ENCODE results near the gene PGPEP1.
A peak's percentile ranks its signal among the peaks of the same experiment; 100 is the strongest.
"Not testable (repeated sequence)": the region's sequence is repeated elsewhere in the genome, so short reads cannot be mapped to it uniquely, and the experiment has no call there.

Gene PGPEP1

DNA sequence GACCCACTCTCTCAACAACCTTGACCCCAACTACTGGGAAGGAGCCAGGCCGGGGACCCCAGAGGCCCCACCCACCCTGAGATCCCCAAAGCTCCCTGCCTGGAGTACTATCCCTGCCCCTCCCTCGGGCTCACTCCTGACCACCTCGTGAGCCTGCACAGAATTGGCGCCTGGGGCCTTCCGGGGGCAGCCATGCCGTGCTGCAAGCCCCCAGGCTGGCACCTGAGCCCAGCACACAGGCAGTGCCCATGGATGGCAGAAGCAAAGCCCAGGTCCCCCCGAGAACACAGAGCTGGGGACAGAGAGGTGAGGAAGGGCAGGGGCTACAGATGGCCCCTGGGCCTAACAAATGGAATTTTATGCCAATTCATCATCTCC, 31.5 kb upstream of the PGPEP1 start:
- no peak for DNase-seq

DNA sequence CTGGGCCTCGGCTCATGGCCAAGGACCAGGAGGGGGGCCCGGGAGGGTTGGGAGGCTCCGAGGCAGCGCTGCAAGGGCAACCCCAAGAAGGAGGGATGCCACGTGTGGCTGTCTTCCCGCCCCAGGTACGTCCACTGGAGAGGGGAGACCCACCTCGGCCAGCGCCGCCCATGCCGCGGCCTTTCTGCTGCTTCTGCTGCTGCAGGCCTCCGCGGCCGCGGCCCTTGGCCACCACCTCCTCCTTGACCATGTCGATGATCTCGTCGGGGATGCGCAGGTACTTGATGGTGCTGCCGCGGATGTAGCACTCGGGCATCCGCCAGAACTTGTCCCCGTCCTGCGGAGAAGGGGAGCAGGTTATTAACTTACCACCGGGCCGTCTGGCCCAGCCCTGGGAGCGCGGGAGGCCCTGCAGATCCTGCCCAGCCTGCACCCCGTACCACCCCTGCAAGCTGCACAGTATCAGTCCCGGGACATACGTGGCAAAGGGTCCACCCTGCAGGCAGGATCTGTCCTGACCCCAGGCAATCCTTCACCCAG, 30.8 kb upstream of the PGPEP1 start:
- no peak for DNase-seq

DNA sequence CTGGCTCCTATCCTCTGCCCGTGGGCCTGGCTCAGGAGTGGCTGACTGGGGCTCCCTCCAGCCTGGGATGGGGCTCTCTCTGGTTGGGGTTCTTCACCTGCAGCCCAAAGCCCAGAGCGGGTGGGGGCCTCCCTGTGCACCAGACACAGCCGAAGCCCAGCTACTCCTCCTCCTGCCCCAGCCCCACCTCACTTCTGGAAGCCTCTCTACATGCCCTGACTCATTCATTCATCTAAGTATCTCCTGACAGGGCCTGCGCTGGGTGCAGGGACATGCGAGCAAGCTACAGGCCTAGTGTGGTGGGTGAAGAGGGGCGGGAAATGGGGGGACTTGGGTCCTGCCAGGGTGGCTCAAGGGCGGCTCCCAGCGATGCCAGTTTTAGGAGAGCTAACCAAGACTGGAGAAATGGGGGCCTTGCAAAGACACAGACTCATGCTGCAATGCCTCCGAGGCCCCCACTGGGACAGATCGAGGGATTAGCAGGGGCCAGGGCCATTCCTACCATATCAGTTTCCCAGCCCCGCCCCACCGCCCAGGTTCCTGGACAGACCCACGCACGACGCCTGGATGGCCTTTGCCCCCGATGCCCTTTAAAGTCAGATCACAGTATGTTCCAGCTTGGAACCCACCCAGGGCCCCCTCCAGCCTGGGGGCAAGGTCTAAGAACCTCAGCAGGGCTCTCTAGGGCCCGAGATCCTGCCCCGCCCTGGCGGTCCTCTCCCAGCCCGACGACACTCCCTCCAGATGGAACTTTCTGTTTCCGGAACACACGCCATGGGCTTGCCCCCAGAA, 30.1 kb upstream of the PGPEP1 start:
- no peak for DNase-seq

DNA sequence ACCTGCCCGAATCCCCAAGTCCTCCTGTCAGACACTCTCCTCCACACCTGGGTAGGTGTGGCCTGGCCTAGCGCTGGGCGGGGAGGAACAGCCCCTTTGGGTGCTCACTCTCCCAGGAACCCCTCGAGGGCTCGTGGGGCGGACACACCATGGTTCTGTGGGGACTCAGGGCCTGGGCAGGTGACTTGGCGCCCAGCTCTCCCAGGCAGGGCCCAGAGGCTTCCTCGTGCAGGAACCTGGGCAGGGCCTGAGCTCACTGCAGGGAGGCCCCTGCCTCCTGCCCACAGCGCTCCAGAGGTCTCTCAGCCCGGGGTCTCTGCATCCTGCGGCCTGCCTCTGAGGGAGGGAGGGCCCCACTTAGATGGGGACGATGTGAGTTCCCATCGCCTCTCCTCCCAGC, 29.4 kb upstream of the PGPEP1 start:
- no peak for DNase-seq

DNA sequence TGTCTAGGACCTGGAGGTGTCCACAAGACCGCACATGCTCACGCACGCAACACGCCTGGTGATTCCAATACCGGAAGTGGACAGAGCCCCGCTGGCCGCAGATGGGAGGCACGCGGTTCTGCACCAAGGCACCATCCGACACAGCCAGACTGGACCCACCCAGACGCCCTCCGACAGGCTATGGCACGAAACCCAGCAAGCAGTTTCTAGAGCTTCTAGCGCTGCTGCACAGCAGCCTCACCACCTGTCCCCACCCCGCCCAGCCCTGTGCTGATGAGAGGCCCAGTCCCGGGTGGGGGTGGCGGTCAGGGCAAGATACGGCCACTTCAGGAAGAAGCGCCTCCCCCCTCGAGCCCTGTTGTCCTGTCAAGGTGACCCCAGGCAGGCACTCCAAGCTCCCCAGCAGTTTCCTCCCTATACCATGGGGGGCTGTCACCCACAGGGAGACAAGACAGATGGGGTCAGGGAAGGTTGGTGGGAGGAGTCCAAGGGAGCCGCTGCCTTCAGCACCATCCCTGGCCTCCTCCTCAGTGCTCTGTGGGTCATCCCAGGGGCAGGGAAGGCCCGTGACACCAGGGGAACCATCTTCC, 28.8 kb upstream of the PGPEP1 start:
- no peak for DNase-seq

DNA sequence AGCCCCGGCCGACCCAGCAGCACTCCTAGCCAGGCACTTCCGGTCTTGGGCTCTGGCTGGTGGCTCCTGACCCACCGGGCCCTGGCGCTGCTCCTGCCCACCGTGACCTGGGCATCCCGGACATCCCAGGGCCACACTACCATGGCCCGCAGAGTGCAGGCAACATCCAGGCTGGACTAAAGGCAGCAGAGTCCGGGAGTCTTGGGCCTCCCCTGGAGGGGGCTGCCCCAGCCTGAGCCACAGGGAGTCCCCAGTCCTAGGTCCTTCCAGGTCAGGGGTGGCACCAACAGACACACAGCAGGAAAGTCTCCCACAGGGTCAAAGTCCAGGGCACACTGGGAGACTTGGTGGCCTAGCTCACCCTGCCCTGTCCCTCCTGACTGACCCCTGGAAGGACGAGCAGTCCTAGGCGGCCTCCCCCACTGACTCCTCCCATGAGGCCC, 28.3 kb upstream of the PGPEP1 start:
- DNase-seq = no peak

DNA sequence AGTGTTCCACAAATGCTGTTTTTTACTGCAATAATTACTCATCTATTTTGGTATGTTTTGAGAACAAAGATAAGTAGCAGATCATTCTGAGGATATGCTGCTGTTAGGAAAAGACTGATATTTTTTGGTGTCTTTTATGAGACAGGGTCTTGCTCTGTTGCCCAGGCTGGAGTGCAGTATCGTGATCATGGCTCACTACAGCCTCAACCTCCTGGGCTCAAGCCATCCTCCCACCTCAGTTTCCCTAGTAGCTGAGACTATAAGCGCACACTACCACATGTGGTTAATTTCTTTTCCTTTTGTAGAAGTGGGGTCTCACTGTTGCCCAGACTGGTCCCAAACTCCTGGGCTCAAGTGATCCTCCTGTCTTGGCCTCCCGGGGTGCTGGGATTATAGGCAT, 27.0 kb upstream of the PGPEP1 start:
- no peak for DNase-seq

DNA sequence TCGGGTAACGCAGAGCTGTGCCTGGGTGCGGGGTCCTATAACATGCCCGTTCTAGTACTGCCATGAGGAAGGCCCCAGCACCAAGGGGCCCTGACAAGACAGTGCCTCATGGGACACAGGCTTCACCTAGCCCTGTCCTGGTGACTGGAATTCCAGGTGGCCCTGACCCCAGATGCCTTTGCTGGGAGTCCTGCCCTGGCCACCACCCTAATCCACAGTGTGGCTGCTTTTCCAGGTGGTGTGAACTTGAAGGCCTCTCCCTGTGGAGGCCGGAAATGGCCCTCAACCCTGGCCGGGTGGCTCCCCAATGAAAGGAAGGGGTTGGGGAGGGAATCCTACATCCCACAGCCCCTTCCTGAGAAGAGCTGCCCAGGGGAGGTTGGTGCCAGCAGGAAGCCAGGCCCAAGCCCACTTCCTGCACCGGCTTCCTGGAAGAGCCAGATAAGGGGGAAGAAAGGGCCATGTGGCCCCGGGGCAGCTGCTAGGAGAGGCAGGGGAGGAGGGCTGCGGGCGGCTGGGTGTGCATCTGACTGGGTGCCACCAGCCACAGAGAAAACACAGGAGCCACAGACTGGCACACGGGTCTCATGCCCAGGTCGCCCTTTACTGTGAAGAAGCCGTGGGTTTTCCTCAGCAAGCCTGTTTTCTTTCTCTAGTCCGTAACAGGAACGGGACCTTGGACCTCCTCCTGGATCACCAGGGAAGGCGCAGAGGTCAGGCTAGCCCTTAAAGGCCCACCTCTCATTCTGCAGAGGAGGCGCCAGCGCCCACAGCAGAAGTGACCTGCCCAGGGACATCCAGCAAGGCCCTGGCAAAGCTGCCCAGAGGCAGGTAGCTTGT, 22.2 kb upstream of the PGPEP1 start:
- peak in 1 of 2 donors; percentile 42 for DNase-seq

DNA sequence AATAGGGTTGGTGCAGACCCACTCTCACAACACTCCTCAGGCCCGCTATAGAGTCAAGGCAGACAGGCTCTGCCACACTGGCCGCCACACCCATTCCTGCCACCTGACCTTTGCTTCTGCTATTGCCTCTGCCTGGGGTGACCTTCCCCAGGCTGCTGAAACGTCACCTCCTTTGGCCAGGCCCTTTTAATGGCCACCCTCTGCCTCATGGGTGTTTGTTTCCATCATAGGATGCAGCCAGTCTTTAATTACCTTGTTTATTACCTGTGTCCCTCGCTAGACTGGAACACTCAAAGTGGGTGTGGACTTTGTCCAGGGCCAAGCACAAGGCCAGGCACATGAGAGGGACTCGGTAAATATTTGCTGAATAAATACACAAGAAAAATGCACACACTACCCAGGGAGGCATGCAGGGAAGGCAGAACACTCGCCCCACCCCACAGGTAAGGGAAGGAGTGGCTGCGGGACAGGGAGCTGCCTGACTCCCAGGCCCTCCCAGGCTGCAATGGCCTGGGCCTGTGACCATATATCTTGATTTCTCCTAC, 20.7 kb upstream of the PGPEP1 start:
- DNase-seq = no peak

DNA sequence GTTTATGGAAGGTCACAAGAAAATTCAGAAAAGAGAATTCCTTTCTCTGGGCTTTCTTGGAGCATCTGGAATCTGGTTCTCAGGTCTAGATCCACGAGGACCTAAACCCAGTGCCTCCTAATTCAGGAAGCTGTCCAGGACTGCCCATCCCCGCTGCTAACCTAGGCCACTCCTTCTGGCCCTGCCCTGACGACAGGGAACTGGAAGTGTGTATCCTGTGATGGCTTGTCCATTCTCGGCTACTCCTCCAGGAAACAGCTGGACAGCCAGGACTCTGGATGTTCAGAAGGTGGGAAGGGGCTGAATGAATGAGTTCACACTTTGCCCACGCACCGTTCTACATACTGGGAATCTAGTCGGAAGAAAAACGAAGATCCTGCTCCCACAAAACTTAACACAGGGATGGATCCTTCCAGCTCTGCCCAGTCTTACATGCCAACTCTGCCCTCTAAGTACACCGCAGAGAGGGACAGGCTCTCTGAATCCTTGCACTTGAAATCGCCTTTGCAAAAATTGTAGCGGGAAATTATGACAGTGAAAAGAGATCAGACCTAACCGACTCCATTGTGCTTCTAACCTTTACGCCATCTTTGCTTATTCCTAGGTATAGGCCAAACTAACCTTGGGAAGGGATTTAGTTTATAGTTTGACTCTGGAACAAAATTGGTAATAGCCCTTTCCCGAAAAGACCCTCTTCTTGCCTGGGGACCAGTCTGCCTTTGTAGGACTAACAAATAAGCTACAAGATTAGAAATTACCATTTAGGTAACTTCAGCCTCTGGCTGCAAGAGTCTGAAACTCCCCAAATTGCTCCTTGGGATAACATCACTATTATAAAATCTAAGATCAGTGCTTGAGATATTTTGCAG, 19.3 kb upstream of the PGPEP1 start:
- DNase-seq = no peak

DNA sequence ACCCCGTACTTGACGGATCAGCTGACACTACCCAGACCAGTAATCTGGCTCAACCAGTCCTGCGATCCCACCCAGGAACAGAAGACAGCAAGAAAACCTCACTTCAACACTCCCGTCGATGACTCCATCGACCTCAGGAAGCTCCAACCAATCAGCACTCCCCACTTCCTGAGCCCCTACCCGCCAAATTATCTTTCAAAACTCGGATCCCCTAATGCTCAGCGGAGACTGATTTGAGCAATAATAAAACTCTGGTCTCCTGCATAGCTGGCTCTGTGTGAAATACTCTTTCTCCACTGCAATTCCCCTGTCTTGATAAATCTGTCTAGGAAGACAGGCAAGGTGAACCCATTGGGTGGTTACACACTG, 18.7 kb upstream of the PGPEP1 start:
- DNase-seq = no peak

DNA sequence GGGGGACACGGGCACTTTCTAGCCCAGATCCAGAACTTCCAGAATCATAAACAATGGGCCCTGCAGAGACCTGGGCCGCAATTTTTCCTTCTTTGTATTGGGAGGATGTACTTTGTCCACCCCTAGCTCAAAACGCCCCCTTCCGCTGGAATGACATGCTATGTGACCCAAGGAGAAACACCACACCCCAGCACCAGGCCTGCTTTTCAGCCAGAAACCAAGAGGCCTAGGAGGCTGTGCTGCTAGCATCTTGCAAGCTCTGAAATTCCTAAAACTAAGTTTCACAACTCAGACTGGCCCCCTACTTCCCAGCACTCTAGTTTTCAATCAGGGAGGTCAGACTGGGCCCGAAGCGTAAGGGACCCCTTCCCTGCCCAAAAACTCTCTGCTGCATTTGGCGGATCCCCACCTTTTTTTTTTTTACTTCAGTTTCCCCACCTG, 18.1 kb upstream of the PGPEP1 start:
- peak in 1 of 2 donors; percentile 24 for DNase-seq

DNA sequence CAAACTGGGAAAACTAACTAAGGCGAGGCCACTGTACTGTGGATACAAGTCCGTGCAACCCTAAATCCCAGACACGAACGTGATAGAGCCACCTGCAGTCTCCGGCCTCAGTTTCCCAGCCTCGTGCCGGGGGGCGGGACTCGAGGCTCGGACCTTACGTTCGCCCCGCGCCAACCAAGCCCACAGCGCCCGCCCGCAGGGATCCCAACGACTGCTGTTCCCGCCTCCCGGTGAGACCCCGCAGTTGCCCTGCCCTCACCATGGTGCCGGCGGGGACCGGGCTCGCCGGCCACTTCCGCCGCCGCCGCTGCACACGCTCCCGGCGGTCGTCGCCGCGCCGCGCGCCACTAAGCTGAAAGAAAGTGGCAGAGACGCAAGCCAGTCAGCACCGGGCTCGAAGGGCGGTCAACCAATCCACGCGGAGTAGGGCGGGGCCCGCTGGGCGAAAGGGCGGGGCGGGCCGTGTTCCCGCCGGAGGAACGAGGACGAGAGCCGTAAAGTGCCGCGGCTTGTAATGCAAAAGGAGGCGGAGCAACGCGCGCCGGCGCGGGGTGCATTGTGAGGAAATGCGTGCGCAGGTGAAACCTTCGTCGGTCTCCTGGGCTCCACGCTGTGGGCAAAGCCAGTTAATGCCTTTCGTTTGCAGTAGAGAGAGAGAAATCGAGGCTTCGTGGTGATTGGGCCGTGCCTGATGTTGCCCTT, 17.5 kb upstream of the PGPEP1 start, which contains the start of gene LSM4:
Gene LSM4 (minus strand): TSS at position 318 of the 702 bp plus-strand sequence. CDS start 56 bp downstream, at position 262.
- peak; percentile 99 for DNase-seq

DNA sequence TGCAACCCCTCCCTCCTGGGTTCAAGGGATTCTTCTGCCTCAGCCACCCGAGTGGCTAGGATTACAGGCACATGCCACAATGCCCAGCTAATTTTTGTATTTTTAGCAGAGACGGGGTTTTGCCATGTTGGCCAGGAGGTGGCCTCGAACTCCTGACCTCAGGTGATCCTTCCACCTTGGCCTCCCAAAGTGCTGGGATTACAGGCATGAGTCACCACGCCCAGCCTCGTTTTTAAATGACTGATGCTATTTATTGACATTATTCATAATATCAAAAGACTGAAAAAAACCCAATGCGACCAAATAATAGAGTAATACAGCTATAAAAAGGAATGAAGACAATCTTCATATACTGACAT, 16.0 kb upstream of the PGPEP1 start:
- DNase-seq = not testable (repeated sequence)

DNA sequence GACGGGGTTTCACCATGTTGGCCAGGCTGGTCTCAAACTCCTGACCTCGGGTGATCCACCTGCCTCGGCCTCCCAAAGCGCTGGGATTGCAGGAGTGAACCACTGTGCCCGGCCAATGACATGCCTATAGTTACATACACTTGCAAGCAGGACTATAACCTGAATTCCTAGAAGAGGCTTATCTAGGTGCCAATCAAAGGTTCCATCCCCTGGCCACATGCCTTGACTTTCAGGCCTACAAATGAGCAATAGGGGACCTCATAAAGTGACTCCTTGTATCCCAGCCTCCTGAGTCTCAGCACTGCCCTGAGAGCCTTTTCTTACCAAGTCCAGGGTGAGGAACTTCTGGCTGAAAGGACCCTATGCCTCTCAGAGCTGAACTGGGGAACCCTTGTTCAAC, 13.6 kb upstream of the PGPEP1 start:
- DNase-seq = no peak

DNA sequence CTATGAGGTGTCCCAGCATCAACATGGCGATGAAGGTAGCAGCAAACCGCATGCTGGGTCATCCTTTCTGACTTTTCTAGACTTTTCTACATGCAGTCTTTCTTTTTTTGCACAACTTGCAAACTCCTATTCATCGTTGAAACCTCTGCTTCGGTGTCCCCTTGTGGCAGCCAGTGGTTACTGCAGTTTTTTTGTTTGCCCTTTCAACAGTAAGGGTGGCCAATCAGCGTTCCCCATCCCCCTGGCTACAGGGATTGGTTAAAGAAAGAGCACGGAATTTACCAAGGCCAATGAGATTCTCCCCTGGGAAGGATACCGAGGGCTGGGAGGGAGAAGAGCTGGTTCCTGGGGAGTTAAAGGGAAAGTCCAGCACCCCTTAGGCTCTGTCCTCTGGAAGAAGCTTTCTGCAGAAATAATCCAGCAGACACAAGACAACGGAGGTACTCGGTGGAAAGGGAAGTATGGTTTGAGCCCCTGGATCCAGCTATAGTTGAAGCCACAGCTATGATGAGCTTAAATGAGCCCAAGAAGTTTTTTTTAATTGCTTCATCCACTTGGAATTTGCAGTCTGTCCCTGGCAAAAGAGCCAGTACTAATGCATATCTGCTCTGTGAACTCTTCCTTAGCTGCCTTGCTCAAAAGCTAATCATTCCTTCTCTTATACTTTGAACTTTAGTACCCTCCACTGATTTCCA, 11.9 kb upstream of the PGPEP1 start:
- DNase-seq = peak; percentile 84 to 86

DNA sequence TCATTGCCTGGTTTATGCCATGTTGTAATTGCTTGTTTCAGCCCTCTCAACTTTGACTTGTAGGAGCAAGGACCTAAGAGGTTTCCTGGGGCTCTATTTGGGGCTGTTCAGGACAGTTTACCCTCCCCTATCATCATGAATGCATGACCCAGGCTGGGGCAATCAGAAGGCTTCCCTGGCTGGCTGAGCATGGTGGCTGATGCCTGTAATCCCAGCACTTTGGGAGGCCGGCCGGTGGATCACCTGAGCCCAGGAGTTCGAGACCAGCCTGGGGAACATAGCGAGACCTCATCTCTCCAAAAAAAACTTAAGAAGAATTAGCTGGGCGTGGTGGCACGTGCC, 11.4 kb upstream of the PGPEP1 start:
- no peak for DNase-seq

DNA sequence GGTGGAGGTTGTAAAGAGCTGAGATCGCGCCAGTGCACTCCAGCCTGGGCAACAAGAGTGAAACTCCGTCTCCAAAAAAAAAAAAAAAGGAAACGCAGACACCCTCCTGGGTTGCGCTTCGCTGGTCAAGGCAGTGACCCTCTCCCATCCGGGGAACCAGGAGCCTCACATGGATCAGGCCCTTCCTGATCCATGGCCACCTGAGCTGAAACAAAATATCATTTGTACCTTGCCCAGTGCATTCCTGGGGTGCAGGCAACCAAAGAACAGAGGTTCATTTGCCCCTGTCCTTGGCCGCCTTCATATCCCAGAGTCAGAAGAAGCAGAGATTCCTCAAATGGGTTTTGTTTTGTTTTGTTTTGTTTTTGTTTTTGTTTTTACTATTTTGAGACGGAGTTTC, 9.5 kb upstream of the PGPEP1 start:
- no peak for DNase-seq

DNA sequence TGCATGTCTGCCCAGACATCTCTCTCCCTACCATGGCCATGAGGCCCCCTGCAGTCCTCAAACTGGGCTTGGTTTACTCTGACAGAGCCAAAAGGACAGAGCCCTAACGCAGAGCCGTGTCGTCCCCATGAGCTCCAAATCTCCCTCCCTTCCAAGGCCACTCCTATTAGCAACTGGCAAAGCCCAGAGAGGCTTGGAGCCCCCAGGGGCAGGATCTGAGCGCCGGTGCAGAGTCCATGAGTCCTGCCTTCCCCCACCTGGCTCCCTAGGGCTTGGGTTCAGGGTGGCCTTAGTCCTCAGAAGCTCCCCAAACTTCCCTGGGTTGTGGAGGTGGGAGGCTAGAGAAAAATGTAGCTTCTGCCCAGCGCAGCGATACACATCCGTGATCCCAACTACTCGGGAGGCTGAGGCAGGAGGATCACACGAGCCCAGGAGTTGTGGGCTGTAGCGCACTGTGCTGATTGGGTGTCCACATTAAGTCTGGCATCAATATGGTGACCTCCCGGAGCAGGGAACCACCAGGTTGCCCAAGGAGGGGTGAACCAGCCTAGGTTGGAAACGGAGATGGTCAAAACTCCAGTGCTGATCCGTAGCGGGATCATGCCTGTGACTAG, 7.4 kb upstream of the PGPEP1 start:
- DNase-seq = no peak

DNA sequence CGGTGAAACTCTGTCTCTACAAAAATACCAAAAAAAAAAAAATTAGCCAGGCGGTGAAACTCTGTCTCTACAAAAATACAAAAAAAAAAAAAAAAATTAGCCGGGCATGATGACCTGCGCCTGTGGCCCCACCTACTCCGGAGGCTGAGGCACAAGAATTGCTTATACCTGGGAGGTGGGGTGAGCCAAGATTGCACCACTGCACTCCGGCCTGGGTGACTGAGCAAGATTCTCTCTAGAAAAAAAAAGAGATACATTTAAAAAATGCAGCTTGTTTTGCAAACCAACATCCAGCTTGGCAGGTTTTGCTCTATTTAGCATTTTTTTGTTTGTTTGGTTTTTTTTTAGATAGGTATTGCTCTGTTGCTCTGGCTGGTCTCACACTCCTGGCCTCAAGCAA, 6.7 kb upstream of the PGPEP1 start:
- DNase-seq = no peak

DNA sequence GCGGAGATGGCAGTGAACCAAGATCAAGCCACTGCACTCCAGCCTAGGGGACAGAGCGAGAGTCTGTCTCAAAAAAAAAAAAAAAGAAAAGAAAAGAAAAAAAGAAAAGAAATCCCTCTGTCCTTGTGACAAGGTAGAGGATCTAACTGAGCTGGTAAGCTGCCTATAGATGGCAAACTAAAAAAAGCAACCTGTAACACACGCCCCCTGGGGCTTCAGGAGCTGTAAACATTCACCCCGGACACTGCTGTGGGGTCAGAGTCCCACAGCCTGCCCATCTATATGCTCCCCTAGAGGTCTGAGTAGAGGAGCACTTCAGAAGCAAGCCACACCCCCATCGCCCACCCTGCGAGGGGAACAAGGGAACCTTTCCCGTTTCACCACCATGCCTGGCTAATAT, 4.3 kb upstream of the PGPEP1 start:
- no peak for DNase-seq
